PC-3 (cell line): ENCODE data around the gene TMX2.

Experiments
- EZH2 ChIP-seq: fragments of 300-600 bp; sonication (generic); IDR thresholded peaks from one replicate; pipeline ENCODE4 v1.6.1; 2017; ENCODE audit warnings: antibody characterized with exemption, mild to moderate bottlenecking, low read length; ENCODE audit not compliant: unreplicated experiment
- EZH2phosphoT487 ChIP-seq: fragments of 300-600 bp; sonication (generic); IDR thresholded peaks from 2 replicates; pipeline ENCODE4 v1.6.1; 2018; ENCODE audit warnings: mild to moderate bottlenecking, antibody characterized with exemption, low read length, borderline replicate concordance
- TF ChIP-seq, protein P1 (sequence below): fragments of 300-600 bp; sonication (generic); conservative IDR thresholded peaks from 2 replicates; pipeline ENCODE4 v1.5.1; 2017; ENCODE audit warnings: antibody characterized with exemption, low read depth, mild to moderate bottlenecking, low read length

DNA sequence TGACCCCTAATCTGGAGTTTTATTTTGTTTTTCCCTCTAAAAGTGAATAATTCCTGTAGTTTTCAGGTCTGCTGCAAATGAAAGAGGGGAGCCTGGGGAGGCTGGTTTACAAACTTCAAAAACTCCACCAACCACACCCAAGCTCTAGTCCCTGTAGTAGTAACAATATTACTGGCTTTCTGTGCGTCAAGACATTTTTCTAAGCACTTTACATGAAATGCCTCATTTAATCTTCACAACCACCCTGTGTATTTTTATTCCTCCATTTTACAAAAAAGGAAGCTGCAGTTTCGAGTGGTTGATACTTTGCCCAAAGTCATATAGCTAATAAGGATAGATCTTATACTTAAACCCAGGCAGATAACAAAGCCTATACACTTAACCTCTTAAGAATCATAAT is 72.7 kb downstream of the TMX2 start:
- TF ChIP-seq, protein P1, sequence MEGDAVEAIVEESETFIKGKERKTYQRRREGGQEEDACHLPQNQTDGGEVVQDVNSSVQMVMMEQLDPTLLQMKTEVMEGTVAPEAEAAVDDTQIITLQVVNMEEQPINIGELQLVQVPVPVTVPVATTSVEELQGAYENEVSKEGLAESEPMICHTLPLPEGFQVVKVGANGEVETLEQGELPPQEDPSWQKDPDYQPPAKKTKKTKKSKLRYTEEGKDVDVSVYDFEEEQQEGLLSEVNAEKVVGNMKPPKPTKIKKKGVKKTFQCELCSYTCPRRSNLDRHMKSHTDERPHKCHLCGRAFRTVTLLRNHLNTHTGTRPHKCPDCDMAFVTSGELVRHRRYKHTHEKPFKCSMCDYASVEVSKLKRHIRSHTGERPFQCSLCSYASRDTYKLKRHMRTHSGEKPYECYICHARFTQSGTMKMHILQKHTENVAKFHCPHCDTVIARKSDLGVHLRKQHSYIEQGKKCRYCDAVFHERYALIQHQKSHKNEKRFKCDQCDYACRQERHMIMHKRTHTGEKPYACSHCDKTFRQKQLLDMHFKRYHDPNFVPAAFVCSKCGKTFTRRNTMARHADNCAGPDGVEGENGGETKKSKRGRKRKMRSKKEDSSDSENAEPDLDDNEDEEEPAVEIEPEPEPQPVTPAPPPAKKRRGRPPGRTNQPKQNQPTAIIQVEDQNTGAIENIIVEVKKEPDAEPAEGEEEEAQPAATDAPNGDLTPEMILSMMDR: no peak
- TF ChIP-seq EZH2 (no peak), EZH2phosphoT487 (no peak)
